SK-N-SH treated with all-trans-retinoic acid at 6 μM for 48 hours (cell line): ENCODE results near the gene VPS4B.
A peak's percentile ranks its signal among the peaks of the same experiment; 100 is the strongest.
"Not testable (repeated sequence)": the region's sequence is repeated elsewhere in the genome, so short reads cannot be mapped to it uniquely, and the experiment has no call there.

Experiments
- ATAC-seq: fragments of 200-7000 bp; cut with Tn5 transposase; 3 replicates; pipeline ENCODE4 v1.9.1; 2020; ENCODE audit warnings: mild to moderate bottlenecking, moderate library complexity
- ARNTL ChIP-seq: fragments of 450-650 bp; formaldehyde crosslinking; IDR thresholded peaks from 2 replicates; pipeline ENCODE4 v1.5.0; 2020; ENCODE audit warnings: low read depth, mild to moderate bottlenecking, moderate library complexity, borderline replicate concordance
- BACH2 ChIP-seq: fragments of 250-450 bp; sonication (Bioruptor Pico); IDR thresholded peaks from 2 replicates; pipeline ENCODE4 v1.9.0; 2021; ENCODE audit warnings: mild to moderate bottlenecking, borderline replicate concordance
- CSDC2 ChIP-seq: fragments of 250-450 bp; sonication (Bioruptor Pico); IDR thresholded peaks from 2 replicates; pipeline ENCODE4 v1.5.0; 2020; ENCODE audit warnings: mild to moderate bottlenecking, moderate library complexity
- CSRNP3 ChIP-seq: fragments of 250-450 bp; sonication (Bioruptor Pico); IDR thresholded peaks from 2 replicates; pipeline ENCODE4 v1.5.1; 2021; ENCODE audit warnings: mild to moderate bottlenecking, moderate library complexity
- ESRRG ChIP-seq: fragments of 250-450 bp; sonication (Bioruptor Pico); IDR thresholded peaks from 2 replicates; pipeline ENCODE4 v1.6.1; 2021; ENCODE audit warnings: mild to moderate bottlenecking
- OSR1 ChIP-seq: fragments of 250-450 bp; sonication (Bioruptor Pico); IDR thresholded peaks from 2 replicates; pipeline ENCODE4 v1.8.0; 2022; ENCODE audit warnings: moderate library complexity, mild to moderate bottlenecking, inconsistent platforms
- PATZ1 ChIP-seq: fragments of 250-450 bp; sonication (Bioruptor Pico); IDR thresholded peaks from 2 replicates; pipeline ENCODE4 v1.8.0; 2020; ENCODE audit warnings: mild to moderate bottlenecking, moderate library complexity, borderline replicate concordance
- POU6F1 ChIP-seq: fragments of 250-450 bp; sonication (Bioruptor Pico); IDR thresholded peaks from 2 replicates; pipeline ENCODE4 v1.8.0; 2021; ENCODE audit warnings: low read depth, mild to moderate bottlenecking, moderate library complexity, borderline replicate concordance
- PPARA ChIP-seq: fragments of 250-450 bp; sonication (Bioruptor Pico); IDR thresholded peaks from 2 replicates; pipeline ENCODE4 v1.5.0; 2020; ENCODE audit warnings: mild to moderate bottlenecking, borderline replicate concordance
- RARB ChIP-seq: fragments of 250-450 bp; sonication (Bioruptor Pico); IDR thresholded peaks from 2 replicates; pipeline ENCODE4 v1.8.0; 2021; ENCODE audit warnings: mild to moderate bottlenecking, moderate library complexity
- TCF4 ChIP-seq: fragments of 250-450 bp; sonication (Bioruptor Pico); IDR thresholded peaks from 2 replicates; pipeline ENCODE4 v1.8.0; 2021; ENCODE audit warnings: mild to moderate bottlenecking, moderate library complexity, borderline replicate concordance
- TOX ChIP-seq: fragments of 250-450 bp; sonication (Bioruptor Pico); IDR thresholded peaks from 2 replicates; pipeline ENCODE4 v1.8.0; 2021; ENCODE audit warnings: mild to moderate bottlenecking, moderate library complexity, borderline replicate concordance
- TSHZ2 ChIP-seq: fragments of 250-450 bp; sonication (Bioruptor Pico); IDR thresholded peaks from 2 replicates; pipeline ENCODE4 v1.5.0; 2020; ENCODE audit warnings: mild to moderate bottlenecking, moderate library complexity
- ZFP3 ChIP-seq: fragments of 250-450 bp; sonication (Bioruptor Pico); IDR thresholded peaks from 2 replicates; pipeline ENCODE4 v1.5.0; 2020; ENCODE audit warnings: mild to moderate bottlenecking, moderate library complexity
- ZFP30 ChIP-seq: fragments of 450-650 bp; formaldehyde crosslinking; IDR thresholded peaks from 2 replicates; pipeline ENCODE4 v1.5.0; 2022; ENCODE audit warnings: mild to moderate bottlenecking, moderate library complexity
- ZNF565 ChIP-seq: fragments of 450-650 bp; formaldehyde crosslinking; conservative IDR thresholded peaks from 2 replicates; pipeline ENCODE4 v1.5.0; 2020; ENCODE audit warnings: low read depth, mild to moderate bottlenecking, moderate library complexity
- ZNF70 ChIP-seq: fragments of 450-650 bp; formaldehyde crosslinking; IDR thresholded peaks from 2 replicates; pipeline ENCODE4 v1.5.0; 2020; ENCODE audit warnings: mild to moderate bottlenecking, moderate library complexity
- ZNF8 ChIP-seq: fragments of 450-650 bp; formaldehyde crosslinking; IDR thresholded peaks from 2 replicates; pipeline ENCODE4 v1.5.0; 2020; ENCODE audit warnings: mild to moderate bottlenecking, moderate library complexity

VPS4B gene

GRCh38 chr18:63365876-63366212 lies 56.4 kb downstream of the VPS4B start:
- TF ChIP-seq ESRRG (CRISPR knock-in tag) (no peak), PPARA (CRISPR knock-in tag) (no peak), ZFP30 (CRISPR knock-in tag) (no peak), OSR1 (CRISPR knock-in tag) (no peak), ZNF565 (no peak)
- ATAC-seq, result 0 out of 3 replicates have a peak, but pooled peaks have one; percentile 0

- TF ChIP-seq POU6F1 (CRISPR knock-in tag) (no peak), ESRRG (CRISPR knock-in tag) (no peak)
- no peak for ATAC-seq
These were observed 58.3 kb downstream of the VPS4B start for GRCh38 chr18:63363951-63364350.

GRCh38 chr18:63363420-63363819 lies 58.9 kb downstream of the VPS4B start:
- not testable (repeated sequence) for ATAC-seq

- ATAC-seq, result no peak
- TF ChIP-seq ESRRG (CRISPR knock-in tag) (no peak), TSHZ2 (CRISPR knock-in tag) (no peak), TOX (CRISPR knock-in tag) (no peak), ZFP3 (CRISPR knock-in tag) (no peak), ZFP30 (CRISPR knock-in tag) (no peak), ARNTL (CRISPR knock-in tag) (no peak), CSRNP3 (CRISPR knock-in tag) (no peak), OSR1 (CRISPR knock-in tag) (no peak), PPARA (CRISPR knock-in tag) (no peak), ZNF8 (CRISPR knock-in tag) (no peak), BACH2 (CRISPR knock-in tag) (no peak), TCF4 (CRISPR knock-in tag) (no peak), ZNF565 (no peak), POU6F1 (CRISPR knock-in tag) (no peak), ZNF70 (no peak), RARB (CRISPR knock-in tag) (no peak), CSDC2 (CRISPR knock-in tag) (no peak), PATZ1 (no peak)
These were observed 65.9 kb downstream of the VPS4B start for GRCh38 chr18:63356272-63356896.
